Neural cell (in vitro differentiated cells): ENCODE measurements around the gene RNF123.

Source experiments
- POLR2AphosphoS5 ChIP-seq: IDR thresholded peaks from 2 replicates; pipeline ENCODE4 v1.6.1; 2012
- TF ChIP-seq, protein P1 (sequence below): fragments of 450-650 bp; IDR thresholded peaks from 2 replicates; pipeline ENCODE4 v1.5.1; 2014; ENCODE audit warnings: antibody characterized with exemption, mild to moderate bottlenecking, moderate library complexity; ENCODE audit not compliant: poor library complexity, severe bottlenecking

DNA sequence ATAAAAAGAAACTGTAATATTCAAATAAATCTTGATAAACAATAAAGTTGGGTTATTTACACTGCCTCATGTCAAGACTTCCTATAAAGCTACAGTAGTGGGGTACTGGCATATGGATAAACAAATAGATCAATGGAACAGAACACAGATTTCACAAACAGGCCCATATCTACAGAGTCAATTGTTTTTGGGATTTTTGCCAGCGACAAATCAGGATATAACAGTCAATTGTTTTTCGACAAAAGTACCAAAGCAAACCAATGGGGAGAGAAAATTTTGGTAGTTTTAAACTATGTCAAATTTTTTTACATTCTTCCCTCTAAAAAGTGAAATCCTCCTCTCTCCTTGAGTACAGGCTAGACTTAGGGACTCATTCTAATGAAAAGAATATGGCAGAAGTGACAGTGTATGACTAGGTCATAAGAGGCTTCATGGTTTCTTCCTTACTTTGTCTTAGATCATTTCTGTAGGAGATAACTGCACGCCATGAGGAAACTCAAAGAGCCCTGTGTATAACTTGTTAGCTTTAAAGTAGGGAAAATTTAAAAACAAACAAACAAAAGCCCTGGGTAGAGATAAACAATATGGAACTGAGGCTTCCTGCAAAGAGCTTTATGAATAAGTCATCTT lies 80.0 kb downstream of the RNF123 start:
- TF ChIP-seq, protein P1, sequence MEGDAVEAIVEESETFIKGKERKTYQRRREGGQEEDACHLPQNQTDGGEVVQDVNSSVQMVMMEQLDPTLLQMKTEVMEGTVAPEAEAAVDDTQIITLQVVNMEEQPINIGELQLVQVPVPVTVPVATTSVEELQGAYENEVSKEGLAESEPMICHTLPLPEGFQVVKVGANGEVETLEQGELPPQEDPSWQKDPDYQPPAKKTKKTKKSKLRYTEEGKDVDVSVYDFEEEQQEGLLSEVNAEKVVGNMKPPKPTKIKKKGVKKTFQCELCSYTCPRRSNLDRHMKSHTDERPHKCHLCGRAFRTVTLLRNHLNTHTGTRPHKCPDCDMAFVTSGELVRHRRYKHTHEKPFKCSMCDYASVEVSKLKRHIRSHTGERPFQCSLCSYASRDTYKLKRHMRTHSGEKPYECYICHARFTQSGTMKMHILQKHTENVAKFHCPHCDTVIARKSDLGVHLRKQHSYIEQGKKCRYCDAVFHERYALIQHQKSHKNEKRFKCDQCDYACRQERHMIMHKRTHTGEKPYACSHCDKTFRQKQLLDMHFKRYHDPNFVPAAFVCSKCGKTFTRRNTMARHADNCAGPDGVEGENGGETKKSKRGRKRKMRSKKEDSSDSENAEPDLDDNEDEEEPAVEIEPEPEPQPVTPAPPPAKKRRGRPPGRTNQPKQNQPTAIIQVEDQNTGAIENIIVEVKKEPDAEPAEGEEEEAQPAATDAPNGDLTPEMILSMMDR = no peak
- no peak for TF ChIP-seq POLR2AphosphoS5
